Heart left ventricle (tissue), 16 donors: ENCODE results near the gene DOK5. TPM values are rescaled to one million over a fixed set of nuclear protein-coding genes. Genes with fewer than 3 reads are reported as not detected.

Experiments
- ATAC-seq, 4 donors: fragments of 200-7000 bp; cut with Tn5 transposase; one replicate each; pipeline ENCODE4 v1.9.1; 2020 to 2022; ENCODE audit warnings: moderate library complexity in 4 of 4, mild to moderate bottlenecking in 3 of 4, moderate number of reproducible peaks in 1 of 4
- DNase-seq, 5 donors: peaks; one replicate each; pipeline ENCODE4 v3.0.0-alpha.2; 2020
- H3K27ac ChIP-seq, 12 donors: fragments of 200-600 bp; sonication (generic) in 4 of 12; one replicate each; pipeline versions ENCODE4 v1.5.0 to v1.8.0; 2016 to 2022; ENCODE audit warnings: mild to moderate bottlenecking in 2 of 12
- H3K27me3 ChIP-seq, 9 donors: fragments of 200-600 bp; sonication (generic) in 2 of 9; one replicate each; pipeline versions ENCODE4 v1.5.1 to v1.8.0; 2016 to 2022; ENCODE audit warnings: mild to moderate bottlenecking in 3 of 9
- H3K36me3 ChIP-seq, 9 donors: fragments of 200-600 bp; sonication (generic) in 2 of 9; one replicate each; pipeline versions ENCODE4 v1.5.0 to v1.8.0; 2018 to 2022; ENCODE audit warnings: mild to moderate bottlenecking in 2 of 9
- H3K4me1 ChIP-seq, 12 donors: fragments of 200-600 bp; sonication (generic) in 4 of 12; one replicate each; pipeline versions ENCODE4 v1.5.0 to v1.8.0; 2016 to 2022; ENCODE audit warnings: mild to moderate bottlenecking in 3 of 12
- H3K4me3 ChIP-seq, 12 donors: fragments of 200-600 bp; sonication (generic) in 4 of 12; one replicate each; pipeline versions ENCODE4 v1.5.0 to v1.8.0; 2017 to 2022; ENCODE audit warnings: mild to moderate bottlenecking in 9 of 12, moderate library complexity in 4 of 12
- H3K9me3 ChIP-seq, 12 donors: fragments of 200-600 bp; sonication (generic) in 4 of 12; one replicate each; pipeline versions ENCODE4 v1.5.0 to v1.8.0; 2016 to 2022; ENCODE audit warnings: mild to moderate bottlenecking in 1 of 12
- CTCF ChIP-seq, 12 donors: fragments of 200-600 bp; sonication (generic) in 4 of 12; IDR thresholded peaks; one replicate each; pipeline versions ENCODE4 v1.5.0 to v1.8.0; 2018 to 2022; ENCODE audit warnings: antibody characterized with exemption in 12 of 12, mild to moderate bottlenecking in 5 of 12
- POLR2A ChIP-seq, 2 donors: fragments of 450-650 bp; IDR thresholded peaks; one replicate each; pipeline ENCODE4 v1.6.1; 2017; ENCODE audit warnings: antibody characterized with exemption in 2 of 2, mild to moderate bottlenecking in 2 of 2, moderate library complexity in 2 of 2
- WGBS, 4 donors: extraction: QIAGEN DNeasy Blood & Tissue Kit in 2 of 4; methylation state at CpG; one replicate each; pipeline versions ENCODE4 v1.1.5 to v1.1.7; 2013 to 2018; 5-methylcytosine and 5-hydroxymethylcytosine counted together
- intact Hi-C, 10 donors: fragments of 100-400 bp; cut with DNase I; formaldehyde crosslinking; loops; one replicate each; pipeline versions ENCODE4 v1.11.1 to v1.14.2; 2022
- polyA plus RNA-seq, 2 donors: library from polyadenylated mRNA; stranded (reverse); fragments of 200-250 nt; gene quantifications; one replicate each; pipeline ENCODE4 v1.2.3, GENCODE V29; 2013
- total RNA-seq, 9 donors: library from RNA; depleted of rRNA in 2 of 9; stranded (reverse); fragments of >200 nt in 2 of 9; fragmentation: NEBNext Ultra II Directional in 3 of 9; extraction: Animal tissue kit (Norgen Biotek cat#: 25700) in 3 of 9; gene quantifications; one replicate each; pipeline versions ENCODE4 v1.1.0 to v1.2.4, GENCODE V29; 2016 to 2023
- donor health status: ischemic (EF 13 %, LVEDD 7.1; RV severe dilation, severe dysfunction).
- donor health status: healthy with polysubstance abuse.
- donor health status: DM: no; HTN: yes; CAD: no.
- donor health status: DM: no; HTN: no; CAD: no.
- donor health status: ischemic (EF 25% LVEDD 6.9; RV normal size, moderate dysfunction).
- donor health status: ischemic (EF 25% LVEDD 5.7; RV mildly dilated, moderate dysfunction).
- donor health status: healthy.
- donor health status: DM: yes; HTN: yes; CAD: no.
- donor health status: ischemic (EF 35%, LVEDD 5.7; RV mildly dilated, moderate dysfunction).
- donor health status: nonischemic (EF 11% LVEDD 7.7; RV severe dilation, severe dysfunction).
- donor health status: DM: yes; HTN: yes; CAD: no.
- donor health status: PGD.
- donor health status: ischemic (EF 29% LVEDD 5.4; RV normal size, mild dysfunction).
- donor health status: nonischemic (EF 23%, LVEDD 6.1; RV moderate dilation, normal function).

DOK5 gene
- total and polyA plus RNA-seq, 11 donors = 3.4 to 23.5 (median 6.4) TPM

GRCh38 chr20:54657268-54657826 lies 182.0 kb downstream of the DOK5 start:
- Histone ChIP-seq H3K27ac (no peak overlapping the region), H3K9me3 (peaks cover 0 to 3% (median 0%) of the 10 kb centered on the region in 12 donors), H3K36me3 (no peaks in the 10 kb centered on the region), H3K4me1 (peaks cover 0 to 2% (median 0%) of the 10 kb centered on the region in 12 donors), H3K27me3 (peaks cover 0 to 2% (median 0%) of the 10 kb centered on the region in 9 donors), H3K4me3 (no peak overlapping the region)
- TF ChIP-seq POLR2A (IDR thresholded peaks at IDR 0.05) (no peak), CTCF (IDR thresholded peaks at IDR 0.05) (no peak)
- no peak for ATAC-seq
- 74 to 86% (median 80%) methylated on average over 2 of the region's 2 CpGs for WGBS, 4 donors
- intact Hi-C loops = no loop called here
- DNase-seq = no peak

- Histone ChIP-seq H3K9me3 (peaks cover 0 to 3% (median 0%) of the 10 kb centered on the region in 12 donors), H3K4me1 (peaks cover 0 to 3% (median 0%) of the 10 kb centered on the region in 12 donors), H3K27ac (no peak overlapping the region), H3K36me3 (no peaks in the 10 kb centered on the region), H3K4me3 (no peak overlapping the region), H3K27me3 (peaks cover 0 to 2% (median 0%) of the 10 kb centered on the region in 9 donors)
- intact Hi-C loops = no loop called here
- no peak for DNase-seq
- TF ChIP-seq POLR2A (IDR thresholded peaks at IDR 0.05) (no peak), CTCF (IDR thresholded peaks at IDR 0.05) (no peak)
- no peak for ATAC-seq
- WGBS, 4 donors = 79 to 84% (median 83%) methylated on average over 5 of the region's 5 CpGs
Observed at GRCh38 chr20:54658525-54658924, 183.1 kb downstream of the DOK5 start.

GRCh38 chr20:54661265-54661664 lies 185.9 kb downstream of the DOK5 start:
- DNase-seq (no peak), ATAC-seq (no peak)
- TF ChIP-seq CTCF (IDR thresholded peaks at IDR 0.05) (no peak), POLR2A (IDR thresholded peaks at IDR 0.05) (no peak)
- H3K4me1 ChIP-seq = peaks cover 0 to 4% (median 0%) of the 10 kb centered on the region in 12 donors
- H3K9me3 ChIP-seq = peaks cover 0 to under 1% (median 0%) of the 10 kb centered on the region in 12 donors
- intact Hi-C loops = loop anchor here in 1 of 10 donors (5.0 kb wide), 1 partner anchor 51 kb away; no protein-coding TSS in a partner anchor
- H3K27ac ChIP-seq = no peak overlapping the region
- 37 to 60% (median 44%) methylated on average over 3 of the region's 3 CpGs for WGBS, 4 donors
- H3K36me3 ChIP-seq = no peaks in the 10 kb centered on the region
- H3K4me3 ChIP-seq = no peak overlapping the region
- peaks cover 0 to 6% (median 0%) of the 10 kb centered on the region in 9 donors for H3K27me3 ChIP-seq

- peaks cover 0 to 6% (median 0%) of the 10 kb centered on the region in 9 donors for H3K27me3 ChIP-seq
- H3K36me3 ChIP-seq = no peaks in the 10 kb centered on the region
- no peak overlapping the region for H3K4me3 ChIP-seq
- TF ChIP-seq POLR2A (IDR thresholded peaks at IDR 0.05) (no peak), CTCF (IDR thresholded peaks at IDR 0.05) (no peak)
- peaks cover 0 to 4% (median 0%) of the 10 kb centered on the region in 12 donors for H3K4me1 ChIP-seq
- DNase-seq = no peak
- no peak for ATAC-seq
- H3K9me3 ChIP-seq = no peaks in the 10 kb centered on the region
- 67 to 71% (median 68%) methylated on average over 8 of the region's 8 CpGs for WGBS, 4 donors
- H3K27ac ChIP-seq = no peak overlapping the region
- intact Hi-C loops = loop anchor here in 1 of 10 donors (5.0 kb wide), 1 partner anchor 50 kb away; no protein-coding TSS in a partner anchor
Observed at GRCh38 chr20:54661880-54662465, 186.6 kb downstream of the DOK5 start.
